Upper lobe of left lung (tissue), 6 donors: ENCODE results near the gene ERC1. TPM values are rescaled to one million over a fixed set of nuclear protein-coding genes. Genes with fewer than 3 reads are reported as not detected.

Source experiments
- ATAC-seq, 2 donors: fragments of 200-7000 bp; cut with Tn5 transposase; one replicate each; pipeline ENCODE4 v1.9.1; 2022; ENCODE audit warnings: mild to moderate bottlenecking in 2 of 2, moderate library complexity in 2 of 2; ENCODE audit not compliant: low FRiP score in 2 of 2
- DNase-seq, 2 donors: peaks; one replicate each; pipeline ENCODE4 v3.0.0-alpha.2; 2019 to 2020
- H3K27ac ChIP-seq, 4 donors: fragments of 200-600 bp; sonication (generic); one replicate each; pipeline ENCODE4 v1.5.1; 2016 to 2019
- H3K27me3 ChIP-seq, 4 donors: fragments of 200-600 bp; sonication (generic); one replicate each; pipeline ENCODE4 v1.5.1; 2017 to 2019
- H3K36me3 ChIP-seq, 4 donors: fragments of 200-600 bp; sonication (generic); one replicate each; pipeline ENCODE4 v1.5.1; 2016 to 2019
- H3K4me1 ChIP-seq, 4 donors: fragments of 200-600 bp; sonication (generic); one replicate each; pipeline ENCODE4 v1.5.1; 2018 to 2019
- H3K4me3 ChIP-seq, 4 donors: fragments of 200-600 bp; sonication (generic); one replicate each; pipeline ENCODE4 v1.5.1; 2017 to 2019; ENCODE audit warnings: mild to moderate bottlenecking in 2 of 4, moderate library complexity in 1 of 4
- H3K9me3 ChIP-seq, 4 donors: fragments of 200-600 bp; sonication (generic); one replicate each; pipeline ENCODE4 v1.5.1; 2018 to 2019
- CTCF ChIP-seq, 6 experiments: fragments of 450-650 bp in 4 of 6; fragments of 200-600 bp in 2 of 6; sonication (generic) in 2 of 6; IDR thresholded peaks; one replicate each; pipeline ENCODE4 v1.5.1; 2016 to 2019; ENCODE audit warnings: antibody characterized with exemption in 6 of 6
- EP300 ChIP-seq, 4 donors: sonication (generic); formaldehyde crosslinking; IDR thresholded peaks; one replicate each; pipeline ENCODE4 v1.5.1; 2017; ENCODE audit warnings: antibody characterized with exemption in 4 of 4, control low read depth in 2 of 4
- POLR2A ChIP-seq, 4 donors: fragments of 450-650 bp; IDR thresholded peaks; one replicate each; pipeline ENCODE4 v1.5.1; 2016 to 2017; ENCODE audit warnings: antibody characterized with exemption in 4 of 4, mild to moderate bottlenecking in 2 of 4
- POLR2AphosphoS5 ChIP-seq, 2 donors: sonication (generic); formaldehyde crosslinking; IDR thresholded peaks; one replicate each; pipeline ENCODE4 v1.5.1; 2017; ENCODE audit warnings: antibody characterized with exemption in 2 of 2
- WGBS, 2 donors: methylation state at CpG; one replicate each; pipeline ENCODE4 v1.1.5; 2017 to 2018; 5-methylcytosine and 5-hydroxymethylcytosine counted together
- total RNA-seq, 6 donors: library from RNA; depleted of rRNA in 4 of 6; stranded (reverse); fragments of >200 nt in 4 of 6; gene quantifications; one replicate each; pipeline versions ENCODE4 v1.1.0 to v1.2.1, GENCODE V29; 2016 to 2021
- donor health status: DM: no; HTN: no; CAD: no; lungs with moderate emphysema.
- donor health status: DM: no; HTN: yes; CAD: no; lungs with severe emphysema.

Gene ERC1
- total RNA-seq, 6 donors from 2014 or later = 37.7 to 158 (median 60.1) TPM

GRCh38 chr12:1003600-1004271 lies 12.7 kb downstream of the ERC1 start:
- DNase-seq (no peak), ATAC-seq (no peak)
- 66 to 73% methylated on average over 3 of the region's 3 CpGs for WGBS, 2 donors
- Histone ChIP-seq H3K4me1 (no peaks in the 10 kb centered on the region), H3K9me3 (no peaks in the 10 kb centered on the region), H3K27ac (no peak overlapping the region), H3K27me3 (no peaks in the 10 kb centered on the region), H3K36me3 (peaks cover 0 to 7% (median 0%) of the 10 kb centered on the region in 4 donors), H3K4me3 (no peak overlapping the region)
- no peak for TF ChIP-seq POLR2A (IDR thresholded peaks at IDR 0.05)
- TF ChIP-seq CTCF (IDR thresholded peaks at IDR 0.05) = no peak
- no peak for TF ChIP-seq POLR2AphosphoS5 (IDR thresholded peaks at IDR 0.05)
- TF ChIP-seq EP300 (IDR thresholded peaks at IDR 0.05) = no peak

DNA sequence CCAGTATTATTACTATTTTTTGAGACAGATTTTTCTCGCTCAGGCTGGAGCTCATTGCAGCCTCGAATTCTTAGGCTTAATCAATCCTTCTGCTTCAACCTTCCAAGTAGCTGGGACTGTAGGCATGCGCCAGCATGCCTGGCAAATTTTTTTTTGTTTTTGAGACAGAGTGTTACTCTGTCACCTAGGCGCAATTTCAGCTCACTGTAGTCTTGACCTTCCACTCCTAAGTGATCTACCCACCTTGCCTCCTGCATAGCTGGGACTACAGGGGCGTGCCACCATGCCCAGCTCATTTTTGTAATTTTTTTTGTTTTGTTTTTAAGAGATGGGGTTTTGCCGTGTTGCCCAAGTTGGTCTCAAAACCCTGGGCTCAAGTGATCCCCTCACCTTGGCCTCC lies 15.2 kb downstream of the ERC1 start:
- no peaks in the 10 kb centered on the region for H3K9me3 ChIP-seq
- ATAC-seq (no peak), DNase-seq (no peak)
- H3K4me3 ChIP-seq = no peak overlapping the region
- WGBS, 2 donors = 88 to 90% methylated on average over 6 of the region's 6 CpGs
- H3K27me3 ChIP-seq = no peaks in the 10 kb centered on the region
- H3K36me3 ChIP-seq = peaks cover 0 to 2% (median 0%) of the 10 kb centered on the region in 4 donors
- no peaks in the 10 kb centered on the region for H3K4me1 ChIP-seq
- TF ChIP-seq POLR2A (IDR thresholded peaks at IDR 0.05) (no peak), EP300 (IDR thresholded peaks at IDR 0.05) (no peak), CTCF (IDR thresholded peaks at IDR 0.05) (no peak), POLR2AphosphoS5 (IDR thresholded peaks at IDR 0.05) (no peak)
- H3K27ac ChIP-seq = no peak overlapping the region

DNA sequence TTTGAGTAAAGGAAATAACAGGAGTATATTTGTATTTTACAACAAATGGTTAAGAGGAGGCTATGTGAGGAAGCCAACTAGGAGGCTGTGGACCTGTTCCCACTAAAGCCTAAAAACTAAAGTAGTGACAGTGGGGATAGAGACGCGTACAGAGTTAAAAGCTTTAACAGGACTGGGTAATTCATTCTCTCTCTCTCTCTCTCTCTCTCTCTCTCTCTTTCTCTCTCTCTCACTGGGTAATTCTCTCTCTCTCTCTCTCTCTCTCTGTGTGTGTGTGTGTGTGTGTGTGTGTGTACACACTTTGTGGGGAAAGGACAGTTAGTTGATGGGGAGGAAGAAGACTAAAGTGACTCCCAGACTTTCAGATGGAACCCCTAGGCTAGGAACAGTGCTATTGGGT lies 16.3 kb downstream of the ERC1 start:
- no peaks in the 10 kb centered on the region for H3K9me3 ChIP-seq
- 95 to 96% methylated on average over 2 of the region's 2 CpGs for WGBS, 2 donors
- H3K36me3 ChIP-seq = no peaks in the 10 kb centered on the region
- no peak for ATAC-seq
- no peaks in the 10 kb centered on the region for H3K27me3 ChIP-seq
- no peak for TF ChIP-seq POLR2A (IDR thresholded peaks at IDR 0.05)
- TF ChIP-seq POLR2AphosphoS5 (IDR thresholded peaks at IDR 0.05) = no peak
- no peak for TF ChIP-seq EP300 (IDR thresholded peaks at IDR 0.05)
- TF ChIP-seq CTCF (IDR thresholded peaks at IDR 0.05) = no peak
- H3K4me3 ChIP-seq = no peak overlapping the region
- H3K27ac ChIP-seq = no peak overlapping the region
- H3K4me1 ChIP-seq = no peaks in the 10 kb centered on the region
- DNase-seq = no peak

GRCh38 chr12:1007994-1008393 lies 17.0 kb downstream of the ERC1 start:
- no peak for ATAC-seq
- Histone ChIP-seq H3K27ac (no peak overlapping the region), H3K4me3 (no peak overlapping the region), H3K4me1 (no peaks in the 10 kb centered on the region), H3K27me3 (no peaks in the 10 kb centered on the region), H3K36me3 (no peaks in the 10 kb centered on the region), H3K9me3 (no peaks in the 10 kb centered on the region)
- TF ChIP-seq CTCF (IDR thresholded peaks at IDR 0.05) = no peak
- no peak for TF ChIP-seq POLR2AphosphoS5 (IDR thresholded peaks at IDR 0.05)
- no peak for TF ChIP-seq POLR2A (IDR thresholded peaks at IDR 0.05)
- TF ChIP-seq EP300 (IDR thresholded peaks at IDR 0.05) = no peak
- DNase-seq = no peak
- 94 to 95% methylated on average over 7 of the region's 7 CpGs for WGBS, 2 donors

GRCh38 chr12:1011091-1011490 lies 20.1 kb downstream of the ERC1 start:
- Histone ChIP-seq H3K27me3 (no peaks in the 10 kb centered on the region), H3K4me3 (no peak overlapping the region), H3K9me3 (no peaks in the 10 kb centered on the region), H3K27ac (no peak overlapping the region), H3K36me3 (no peaks in the 10 kb centered on the region), H3K4me1 (peaks cover 0 to 2% (median 0%) of the 10 kb centered on the region in 4 donors)
- DNase-seq = no peak
- no peak for ATAC-seq
- 97 to 98% methylated on average over 5 of the region's 5 CpGs for WGBS, 2 donors
- no peak for TF ChIP-seq CTCF (IDR thresholded peaks at IDR 0.05)
- no peak for TF ChIP-seq EP300 (IDR thresholded peaks at IDR 0.05)
- TF ChIP-seq POLR2AphosphoS5 (IDR thresholded peaks at IDR 0.05) = no peak
- TF ChIP-seq POLR2A (IDR thresholded peaks at IDR 0.05) = no peak
